Frontal cortex (tissue), 4 donors: ENCODE measurements around the gene DEXI. TPM values are rescaled to one million over a fixed set of nuclear protein-coding genes. Genes with fewer than 3 reads are reported as not detected.
A peak's percentile ranks its signal among the peaks of the same experiment; 100 is the strongest.

Experiments
- DNase-seq, 2 donors: peaks; one replicate each; pipeline ENCODE4 v3.0.0; 2012; ENCODE audit warnings: low spot score in 2 of 2
- FAIRE-seq: peaks from 2 replicates; lab custom pipeline; 2012; peaks lifted over from hg19 to GRCh38; lab: Jason Lieb, UNC
- total RNA-seq: library from RNA; depleted of rRNA; stranded (reverse); fragments of >200 nt; gene quantifications from one replicate; pipeline ENCODE4 v1.2.3, GENCODE V29; 2014
- donor health status: control.
- donor health status: control.
- donor health status: control.

The DEXI gene
- total RNA-seq, 1 donor from 2014 or later: 8.2 TPM

DNA sequence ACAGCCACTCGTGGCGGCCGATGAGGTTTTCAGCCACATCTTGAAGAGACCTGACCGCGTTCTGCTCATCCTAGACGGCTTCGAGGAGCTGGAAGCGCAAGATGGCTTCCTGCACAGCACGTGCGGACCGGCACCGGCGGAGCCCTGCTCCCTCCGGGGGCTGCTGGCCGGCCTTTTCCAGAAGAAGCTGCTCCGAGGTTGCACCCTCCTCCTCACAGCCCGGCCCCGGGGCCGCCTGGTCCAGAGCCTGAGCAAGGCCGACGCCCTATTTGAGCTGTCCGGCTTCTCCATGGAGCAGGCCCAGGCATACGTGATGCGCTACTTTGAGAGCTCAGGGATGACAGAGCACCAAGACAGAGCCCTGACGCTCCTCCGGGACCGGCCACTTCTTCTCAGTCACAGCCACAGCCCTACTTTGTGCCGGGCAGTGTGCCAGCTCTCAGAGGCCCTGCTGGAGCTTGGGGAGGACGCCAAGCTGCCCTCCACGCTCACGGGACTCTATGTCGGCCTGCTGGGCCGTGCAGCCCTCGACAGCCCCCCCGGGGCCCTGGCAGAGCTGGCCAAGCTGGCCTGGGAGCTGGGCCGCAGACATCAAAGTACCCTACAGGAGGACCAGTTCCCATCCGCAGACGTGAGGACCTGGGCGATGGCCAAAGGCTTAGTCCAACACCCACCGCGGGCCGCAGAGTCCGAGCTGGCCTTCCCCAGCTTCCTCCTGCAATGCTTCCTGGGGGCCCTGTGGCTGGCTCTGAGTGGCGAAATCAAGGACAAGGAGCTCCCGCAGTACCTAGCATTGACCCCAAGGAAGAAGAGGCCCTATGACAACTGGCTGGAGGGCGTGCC, 35.1 kb downstream of the DEXI start:
- DNase-seq (peak in 1 of 2 donors; percentile 29), FAIRE-seq (no peak)

DNA sequence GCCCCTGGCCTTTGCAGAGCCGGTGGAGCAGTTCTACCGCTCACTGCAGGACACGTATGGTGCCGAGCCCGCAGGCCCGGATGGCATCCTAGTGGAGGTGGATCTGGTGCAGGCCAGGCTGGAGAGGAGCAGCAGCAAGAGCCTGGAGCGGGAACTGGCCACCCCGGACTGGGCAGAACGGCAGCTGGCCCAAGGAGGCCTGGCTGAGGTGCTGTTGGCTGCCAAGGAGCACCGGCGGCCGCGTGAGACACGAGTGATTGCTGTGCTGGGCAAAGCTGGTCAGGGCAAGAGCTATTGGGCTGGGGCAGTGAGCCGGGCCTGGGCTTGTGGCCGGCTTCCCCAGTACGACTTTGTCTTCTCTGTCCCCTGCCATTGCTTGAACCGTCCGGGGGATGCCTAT, 35.8 kb downstream of the DEXI start:
- no peak for FAIRE-seq
- no peak for DNase-seq

DNA sequence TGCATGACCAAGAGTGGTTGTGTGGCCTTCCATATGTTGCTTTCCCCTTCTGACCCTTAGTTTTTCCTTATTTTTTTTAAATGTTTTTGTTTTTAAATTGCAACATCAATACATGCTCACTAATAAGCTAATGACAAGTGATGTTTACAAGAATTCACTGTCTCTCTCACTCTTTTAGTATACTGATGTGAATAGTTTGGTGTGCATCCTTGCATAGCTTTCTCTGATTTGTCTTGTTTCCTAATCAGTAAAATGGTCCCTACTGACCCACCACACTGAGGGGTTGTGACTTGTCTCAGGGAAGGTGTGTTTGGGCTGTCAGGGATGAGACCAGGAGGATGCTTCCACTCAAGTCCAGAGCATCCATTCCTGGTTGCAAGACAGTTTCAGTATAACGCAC, 39.3 kb downstream of the DEXI start:
- FAIRE-seq (no peak), DNase-seq (no peak)

GRCh38 chr16:10897134-10897533, 45.1 kb downstream of the DEXI start:
- FAIRE-seq (no peak), DNase-seq (no peak)

DNA sequence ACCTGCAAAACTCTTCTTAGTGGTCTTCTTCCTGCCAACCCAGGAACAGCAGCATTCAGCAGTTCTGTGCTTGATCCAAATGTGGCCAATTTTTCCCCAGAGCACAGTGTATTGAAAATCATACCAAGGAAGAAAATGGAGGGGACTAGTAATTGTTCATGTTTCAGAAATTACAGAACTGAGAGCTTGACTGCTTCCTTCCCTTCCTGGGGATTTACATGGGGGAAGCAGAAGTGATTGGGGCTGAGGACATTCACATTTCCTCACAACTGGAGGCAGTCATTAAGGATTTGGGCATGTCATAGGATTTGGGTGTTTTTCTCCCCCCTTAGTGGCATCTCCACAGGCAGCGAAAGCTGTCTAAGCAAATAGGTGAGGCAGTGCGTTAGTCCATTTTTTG, 45.5 kb downstream of the DEXI start:
- FAIRE-seq: no peak
- no peak for DNase-seq

- DNase-seq (no peak), FAIRE-seq (no peak)
Observed at GRCh38 chr16:10896165-10896564, 46.1 kb downstream of the DEXI start.

- no peak for FAIRE-seq
- no peak for DNase-seq
Observed at GRCh38 chr16:10895053-10895946, 47.0 kb downstream of the DEXI start.

GRCh38 chr16:10892782-10893318, 49.4 kb downstream of the DEXI start:
- FAIRE-seq: no peak
- DNase-seq: no peak

DNA sequence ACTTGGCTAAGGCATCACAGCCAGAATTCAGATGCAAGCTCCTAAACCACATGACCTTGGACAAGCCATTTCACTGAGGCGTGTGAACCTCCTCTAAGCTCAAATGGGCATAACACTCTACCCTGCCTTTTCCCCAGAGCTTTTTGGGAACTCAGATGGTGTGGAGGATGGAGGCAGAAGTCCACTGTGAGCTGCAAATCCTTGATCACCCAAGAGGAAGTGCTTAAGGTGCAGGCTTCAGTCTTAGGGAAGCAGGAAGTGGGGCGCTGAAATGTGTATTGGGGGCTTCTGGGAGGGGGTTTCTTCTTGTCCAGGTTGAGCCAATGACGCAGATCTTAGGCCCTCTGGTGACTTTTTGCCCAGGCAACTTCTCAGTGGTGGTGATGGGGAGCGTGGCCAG, 52.4 kb downstream of the DEXI start:
- DNase-seq (no peak), FAIRE-seq (no peak)

DNA sequence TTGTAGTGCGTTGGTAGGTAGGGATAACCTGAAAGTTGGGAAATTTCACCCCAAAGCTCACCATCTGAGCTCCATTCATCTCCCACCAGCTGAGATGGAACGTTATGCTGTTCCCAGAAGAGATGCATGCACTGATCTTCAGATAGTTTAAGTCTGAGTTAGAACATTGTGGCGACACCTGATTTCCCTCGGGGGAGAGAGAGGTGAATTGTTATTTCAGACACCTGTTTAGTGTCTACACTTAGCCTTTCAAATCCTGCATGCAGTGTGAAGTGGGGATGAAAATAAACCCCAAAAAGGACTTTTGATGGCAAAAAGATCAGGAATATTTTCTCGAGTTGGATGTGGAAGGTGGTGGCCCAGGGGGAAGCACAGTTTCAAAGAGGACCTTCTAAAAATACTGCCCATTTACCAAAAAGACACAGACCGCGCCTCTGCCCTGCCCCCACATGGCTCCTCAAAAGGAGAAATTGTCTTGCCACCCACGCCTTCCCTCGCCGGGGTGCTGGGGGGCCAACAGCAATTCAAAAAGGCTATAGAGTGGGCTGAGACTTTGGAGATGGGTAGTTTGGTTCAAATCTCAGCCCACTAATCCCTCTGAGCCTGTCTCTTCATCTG, 53.8 kb downstream of the DEXI start:
- DNase-seq (no peak), FAIRE-seq (no peak)

GRCh38 chr16:10885246-10885645, 57.0 kb downstream of the DEXI start:
- FAIRE-seq (no peak), DNase-seq (no peak)

GRCh38 chr16:10883004-10883403, 59.3 kb downstream of the DEXI start:
- DNase-seq (no peak), FAIRE-seq (no peak)

DNA sequence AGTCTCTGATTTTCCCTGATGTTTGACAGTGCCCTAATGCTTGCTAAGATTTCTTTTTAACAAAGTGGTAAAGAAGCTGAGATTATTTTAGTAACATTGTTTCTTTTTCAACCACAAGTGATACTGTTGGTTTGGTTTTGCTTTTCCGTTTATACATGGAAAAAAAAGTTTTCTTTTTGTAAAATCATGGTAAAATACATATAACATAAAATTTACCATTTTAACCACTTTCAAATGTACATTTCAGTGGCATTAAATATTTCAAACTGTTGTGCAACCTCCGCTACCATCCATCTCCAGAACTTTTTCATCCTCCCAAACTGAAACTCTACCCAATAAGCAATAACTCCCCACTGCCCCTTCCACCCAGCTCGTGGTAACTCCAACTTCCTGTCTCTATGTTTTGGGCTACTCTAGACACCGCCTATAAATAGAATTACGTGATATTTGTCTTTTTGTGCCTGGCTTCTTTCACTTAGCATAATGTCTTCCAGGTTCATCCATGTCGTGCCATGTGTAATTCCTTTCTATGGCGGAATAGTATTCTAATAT, 60.7 kb downstream of the DEXI start:
- no peak for FAIRE-seq
- DNase-seq: no peak

DNA sequence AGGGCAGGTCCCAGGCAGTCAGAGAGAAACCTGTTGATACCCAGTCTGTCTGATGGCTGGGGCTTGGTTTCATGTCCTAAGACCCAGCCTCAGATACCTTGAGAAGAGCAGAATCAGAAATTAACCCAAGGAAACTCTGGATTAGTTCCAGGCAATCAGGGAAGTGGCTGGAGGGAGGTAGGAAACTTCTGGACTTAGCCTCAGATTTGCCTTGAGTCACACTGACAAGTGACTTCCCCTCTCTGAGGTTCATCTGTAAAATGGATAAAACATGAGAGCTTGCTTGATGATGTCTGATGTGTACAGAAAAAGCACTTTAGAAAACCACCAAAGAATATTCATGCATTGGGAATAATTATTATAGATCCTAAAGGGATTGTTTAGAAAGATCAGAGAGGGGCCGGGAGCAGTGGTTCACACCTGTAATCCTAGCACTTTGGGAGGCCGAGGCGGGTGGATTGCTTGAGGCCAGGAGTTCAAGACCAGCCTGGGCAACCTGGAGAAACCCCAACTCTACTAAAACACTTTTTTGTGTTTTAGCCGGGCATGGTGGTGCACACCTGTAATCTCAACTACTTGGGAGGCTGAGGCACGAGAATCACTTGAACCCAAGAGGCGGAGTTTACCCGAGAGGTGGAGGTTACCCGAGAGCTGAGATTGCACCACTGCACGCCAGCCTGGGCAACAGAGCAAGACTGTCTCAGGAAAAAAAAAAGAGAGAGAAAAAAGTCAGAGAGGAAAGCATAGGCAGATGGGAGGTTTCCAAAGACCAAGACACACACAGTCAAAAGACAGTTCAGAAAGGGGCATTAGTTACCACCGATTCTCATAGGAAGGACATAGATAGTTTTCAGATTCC, 61.4 kb downstream of the DEXI start:
- FAIRE-seq (no peak), DNase-seq (no peak)

DNA sequence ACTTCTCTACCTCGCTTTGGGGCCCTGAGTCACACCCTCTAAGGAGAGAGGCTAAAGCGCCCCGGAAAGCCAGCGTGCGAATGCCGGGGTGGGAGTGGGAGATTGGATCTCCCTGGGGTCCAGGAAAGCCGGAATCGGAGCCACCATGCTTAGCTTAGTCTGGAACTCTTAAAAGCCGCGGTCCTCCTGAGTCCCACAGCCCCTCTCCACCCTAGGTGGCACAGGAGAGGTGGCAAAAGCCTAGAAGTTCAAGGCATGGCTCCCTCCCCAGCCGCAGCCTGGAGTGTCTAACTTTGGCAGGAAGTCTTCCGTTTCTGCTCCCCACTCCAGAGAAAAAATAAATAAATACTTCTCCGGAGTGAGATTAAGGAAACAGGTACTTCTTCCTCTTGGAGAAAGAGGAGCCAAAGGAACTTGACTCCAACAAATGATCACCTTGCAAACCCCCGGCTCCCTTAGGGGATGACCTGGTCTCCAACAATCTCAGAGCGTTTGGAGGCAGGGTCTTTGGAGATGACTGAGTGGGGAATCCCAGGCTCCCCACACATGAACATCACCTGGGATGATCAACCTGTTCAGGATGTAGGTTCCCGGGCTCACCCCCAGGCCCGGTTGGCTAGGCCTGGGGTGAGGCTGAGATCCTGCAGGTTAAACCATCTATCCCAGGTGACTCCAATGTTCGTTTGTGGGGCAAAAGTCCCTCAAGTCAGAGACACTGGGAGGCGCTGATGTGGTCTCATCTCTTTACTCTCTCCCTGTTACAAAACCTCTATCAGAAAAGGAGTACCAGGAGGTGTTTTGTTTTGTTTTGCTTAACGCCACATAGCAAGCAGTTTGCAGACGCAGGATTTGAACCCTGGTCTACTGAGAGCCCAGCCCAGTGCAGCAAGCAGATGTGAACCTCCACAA, 62.3 kb downstream of the DEXI start:
- DNase-seq (no peak), FAIRE-seq (no peak)
